ENCODE measurements around the gene P3R3URF.
A peak's percentile ranks its signal among the peaks of the same experiment; 100 is the strongest.

The P3R3URF gene

DNA sequence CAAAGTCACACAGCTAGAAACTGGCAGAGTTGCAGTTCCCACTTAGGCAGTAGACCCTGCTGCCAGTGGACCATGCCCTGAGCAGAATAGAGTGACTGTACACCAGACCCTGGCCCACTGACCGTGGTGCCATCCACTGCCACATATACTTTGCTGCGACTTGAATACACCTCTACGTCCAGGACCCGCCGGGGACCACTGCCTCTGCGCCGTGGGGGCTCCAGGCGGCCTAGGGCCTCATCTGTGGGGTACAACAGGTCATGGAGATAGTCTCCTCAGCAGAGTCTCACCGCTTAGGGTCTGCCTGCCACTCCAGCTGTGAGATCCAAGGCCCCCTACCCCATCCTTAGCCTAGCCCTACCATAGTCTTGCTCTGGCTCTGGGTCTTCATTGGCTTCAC is 20.3 kb upstream of the P3R3URF start:
- FAIRE-seq (no peak), DNase-seq (ENCODE audit: extremely low spot score, insufficient read length, low read depth) (no peak)

DNA sequence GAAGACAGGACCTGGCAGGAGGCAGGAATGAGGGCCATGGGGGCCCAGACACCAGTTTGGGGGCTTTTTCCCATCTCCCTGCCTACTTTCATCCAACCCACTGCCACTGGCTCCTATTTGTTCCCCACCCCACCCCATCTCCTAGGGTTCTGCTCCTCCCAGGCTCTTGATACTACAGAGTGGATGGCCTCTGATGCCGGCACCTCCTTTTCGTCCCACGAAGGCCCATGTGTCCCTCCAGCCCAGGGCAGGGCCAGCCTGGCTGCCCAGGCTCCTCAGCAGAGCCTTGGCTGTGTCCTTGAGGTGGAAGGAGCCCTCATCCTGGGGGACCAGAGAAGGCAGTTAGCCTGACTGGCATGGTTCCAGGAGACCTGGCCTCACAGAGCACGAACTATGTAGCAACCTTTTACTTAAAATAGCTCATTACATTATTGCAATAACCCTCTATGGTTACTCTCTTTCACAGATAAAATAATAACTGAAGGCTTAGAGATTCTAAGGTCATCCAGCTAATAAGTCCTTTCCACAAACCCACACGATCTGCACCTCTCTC is 18.4 kb upstream of the P3R3URF start:
- FAIRE-seq: no peak
- DNase-seq (ENCODE audit: extremely low spot score, insufficient read length, low read depth): no peak

DNA sequence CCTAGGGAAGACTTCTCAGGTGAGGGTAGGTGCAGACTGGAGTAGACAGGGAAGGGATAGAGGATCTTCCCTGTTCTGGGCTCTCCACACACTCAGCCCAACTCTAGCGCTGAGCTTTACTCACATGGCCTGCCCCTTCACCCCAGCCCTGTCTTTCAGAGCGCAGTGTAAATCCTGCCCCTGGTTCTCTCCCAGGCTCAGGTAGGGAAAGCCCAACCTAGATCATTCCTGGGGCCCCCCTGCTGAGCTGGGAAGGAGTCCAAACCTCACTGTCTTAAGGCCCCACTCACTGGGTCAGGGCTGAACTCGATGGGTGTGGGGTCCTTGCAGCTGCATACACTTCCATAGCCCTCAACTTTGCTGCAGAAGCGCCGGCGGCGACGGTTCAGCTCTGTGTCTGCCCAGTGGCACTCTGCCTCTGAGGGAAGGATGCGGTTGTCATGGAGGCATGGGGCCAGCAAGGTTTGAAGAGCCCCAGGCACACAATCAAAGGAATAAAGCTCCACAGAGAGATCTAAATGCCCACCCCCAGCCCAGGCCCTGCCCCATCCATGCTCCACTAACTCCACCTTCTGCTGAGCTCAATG is 17.8 kb upstream of the P3R3URF start:
- DNase-seq (ENCODE audit: extremely low spot score, insufficient read length, low read depth): no peak
- no peak for FAIRE-seq

DNA sequence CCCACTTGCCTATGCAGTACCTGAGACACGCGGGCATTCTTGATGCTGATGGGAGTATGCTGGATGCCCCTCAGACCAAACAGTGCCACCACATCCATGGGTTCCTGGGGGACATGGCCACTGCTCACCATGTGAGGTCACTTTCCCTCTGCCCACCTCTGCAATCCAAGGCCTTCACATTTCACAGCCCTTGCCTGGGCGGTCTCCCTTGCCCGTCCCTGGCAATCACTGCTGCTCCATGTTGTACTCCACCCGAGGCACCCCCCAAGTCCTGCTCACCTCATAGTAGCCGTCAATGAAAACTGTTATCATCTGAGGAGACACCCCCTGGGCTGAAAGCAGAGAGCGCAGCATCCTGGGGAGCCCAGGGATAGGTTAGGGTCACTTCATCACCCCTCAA is 17.0 kb upstream of the P3R3URF start:
- FAIRE-seq: no peak
- DNase-seq (ENCODE audit: extremely low spot score, insufficient read length, low read depth): no peak

DNA sequence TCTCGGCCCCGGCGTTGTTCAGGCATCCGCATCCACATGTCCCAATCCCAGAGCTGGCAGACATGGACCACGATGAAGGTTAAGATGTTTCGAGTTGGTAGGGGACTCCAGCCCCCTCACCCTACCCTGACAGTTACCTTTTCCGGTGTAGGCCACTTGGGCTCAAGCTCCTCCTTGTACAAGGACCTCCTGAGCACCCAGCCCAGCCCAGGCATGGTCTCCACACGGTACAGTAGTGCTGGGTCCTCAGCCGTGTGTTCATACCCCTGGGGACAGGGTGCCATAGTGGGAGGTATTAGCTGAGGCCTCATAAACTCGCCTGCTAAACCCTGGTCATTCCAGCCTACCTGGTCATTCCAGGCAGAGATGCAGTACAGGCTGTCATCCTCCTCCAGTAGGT is 15.9 kb upstream of the P3R3URF start:
- FAIRE-seq: no peak

DNA sequence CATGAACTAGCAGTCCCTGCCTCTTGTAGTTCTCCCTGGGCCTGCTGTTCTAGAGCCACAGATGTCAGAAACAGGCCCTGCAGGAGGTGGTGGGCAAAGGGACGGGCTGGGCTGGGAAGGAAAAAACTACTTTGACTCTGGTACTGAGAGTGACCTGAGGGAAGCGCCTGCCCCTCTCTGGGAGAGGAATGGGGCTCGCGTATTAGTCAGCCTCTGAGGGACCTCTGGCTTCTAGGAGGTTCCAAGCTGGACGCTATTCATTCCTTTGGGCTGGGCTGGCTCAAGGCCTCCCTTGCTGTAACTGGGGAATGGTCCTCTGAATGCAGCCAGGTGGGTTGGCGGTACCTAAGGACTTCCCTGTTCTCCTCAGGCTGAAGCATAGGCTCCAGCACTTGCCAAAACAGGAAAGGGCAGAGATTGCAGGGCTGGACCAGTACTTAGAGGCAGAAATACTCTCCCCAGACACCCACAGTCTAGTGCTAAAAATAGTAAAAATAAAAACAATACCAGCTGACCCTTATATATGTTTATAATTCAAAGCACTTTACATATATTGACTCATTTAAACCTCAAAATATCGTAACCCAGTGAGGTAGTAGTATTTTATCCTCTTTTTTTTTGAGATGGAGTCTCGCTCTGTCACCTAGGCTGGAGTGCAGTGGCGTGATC is 14.9 kb upstream of the P3R3URF start:
- DNase-seq (ENCODE audit: extremely low spot score, insufficient read length, low read depth) (no peak), FAIRE-seq (no peak)

More for the DNA sequence above, 15.9 kb upstream of the P3R3URF start:
- DNase-seq (ENCODE audit: extremely low spot score, insufficient read length, low read depth): no peak

DNA sequence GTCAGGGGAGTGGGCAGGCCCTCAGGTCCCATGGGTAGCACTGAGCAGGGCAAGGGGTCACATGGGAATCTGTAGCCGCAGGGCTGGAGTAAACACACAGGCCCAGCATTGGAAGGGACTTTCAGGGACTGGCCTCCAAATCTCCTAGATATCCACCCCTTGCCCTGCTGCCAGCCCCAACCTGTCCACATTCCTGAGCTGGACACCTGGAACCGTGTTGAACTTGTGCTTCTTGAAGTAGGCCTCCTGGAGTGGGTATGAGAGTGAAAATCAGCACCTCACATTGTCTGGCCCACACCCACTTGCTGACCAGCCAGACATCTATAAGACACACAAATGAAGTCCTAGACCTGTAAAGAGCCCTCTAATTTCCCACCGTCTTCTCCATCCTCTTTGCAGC is 14.3 kb upstream of the P3R3URF start:
- no peak for FAIRE-seq

DNA sequence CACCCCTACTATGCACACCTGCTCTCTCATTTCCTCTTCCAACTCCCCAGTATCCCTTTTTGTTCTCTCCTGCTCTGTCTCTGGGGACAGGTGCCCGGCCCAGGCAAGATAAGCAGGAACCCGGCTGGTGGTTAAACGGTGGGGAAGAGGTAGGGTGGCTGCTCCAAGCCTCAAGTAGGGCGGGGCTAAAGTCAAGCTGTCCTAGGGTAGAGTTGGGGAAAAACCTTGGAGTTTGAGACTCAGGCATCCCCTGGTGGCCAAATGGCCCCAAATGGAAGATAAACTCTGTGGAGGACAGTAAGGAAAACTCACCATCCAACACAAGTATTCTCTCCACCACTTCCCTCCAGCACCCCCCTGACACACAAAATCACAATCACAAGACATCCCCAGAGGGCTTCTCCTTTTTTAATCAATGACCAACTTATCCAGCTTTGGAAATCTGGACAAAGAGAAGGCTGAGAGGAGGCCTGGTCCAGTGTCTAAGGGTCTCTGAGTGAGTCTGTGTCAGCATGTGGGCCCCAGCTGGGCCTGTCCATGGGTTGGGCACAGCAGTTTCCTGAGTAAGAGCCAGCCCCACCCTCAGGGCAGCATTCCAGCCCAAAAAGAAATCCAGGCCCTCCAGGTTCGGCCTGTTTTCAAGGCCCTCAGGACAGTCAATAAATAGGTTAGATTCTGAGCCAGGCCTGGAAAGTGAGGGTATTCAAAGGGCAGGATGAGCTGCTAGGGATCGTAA is 12.2 kb upstream of the P3R3URF start:
- DNase-seq (ENCODE audit: extremely low spot score, insufficient read length, low read depth) (no peak), FAIRE-seq (no peak)

More for the DNA sequence above, 14.3 kb upstream of the P3R3URF start:
- no peak for DNase-seq (ENCODE audit: extremely low spot score, insufficient read length, low read depth)

DNA sequence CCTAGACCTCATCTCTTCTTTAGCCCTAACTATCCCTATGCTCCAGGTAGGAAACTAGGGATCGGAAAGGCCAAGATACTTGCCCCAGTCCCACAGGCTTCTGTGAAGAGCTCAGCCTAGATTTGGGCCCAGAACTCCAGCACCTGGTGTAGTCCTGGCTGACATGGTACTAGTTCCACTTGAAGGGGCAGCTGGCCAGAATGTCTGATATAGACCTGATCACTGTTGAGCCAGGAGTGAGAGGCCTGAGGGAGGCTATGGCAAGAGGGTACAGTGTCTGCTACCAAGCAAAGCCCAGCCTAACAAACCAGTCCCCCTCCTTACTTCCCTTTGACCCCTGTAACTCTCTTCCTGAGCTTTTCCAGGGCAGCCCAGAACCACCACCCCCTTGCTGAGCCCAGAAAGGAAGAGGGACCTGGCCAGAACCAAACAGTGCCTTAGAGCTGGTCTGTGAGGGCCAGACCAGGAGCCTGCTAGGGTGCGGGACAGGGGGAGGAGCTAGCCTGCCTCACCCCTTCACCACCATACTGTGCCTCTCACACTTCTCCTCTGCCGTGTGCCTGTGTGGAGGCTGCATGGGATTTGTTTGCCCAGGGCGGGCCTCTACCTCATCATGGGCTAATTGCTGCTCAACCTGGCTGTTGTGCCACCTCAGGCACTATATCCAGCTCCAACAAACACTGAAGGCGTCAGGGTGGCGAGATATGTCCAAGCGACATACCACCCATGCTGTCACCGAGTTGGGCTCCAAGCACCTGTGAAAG is 11.0 kb upstream of the P3R3URF start:
- DNase-seq (ENCODE audit: extremely low spot score, insufficient read length, low read depth): no peak
- no peak for FAIRE-seq

DNA sequence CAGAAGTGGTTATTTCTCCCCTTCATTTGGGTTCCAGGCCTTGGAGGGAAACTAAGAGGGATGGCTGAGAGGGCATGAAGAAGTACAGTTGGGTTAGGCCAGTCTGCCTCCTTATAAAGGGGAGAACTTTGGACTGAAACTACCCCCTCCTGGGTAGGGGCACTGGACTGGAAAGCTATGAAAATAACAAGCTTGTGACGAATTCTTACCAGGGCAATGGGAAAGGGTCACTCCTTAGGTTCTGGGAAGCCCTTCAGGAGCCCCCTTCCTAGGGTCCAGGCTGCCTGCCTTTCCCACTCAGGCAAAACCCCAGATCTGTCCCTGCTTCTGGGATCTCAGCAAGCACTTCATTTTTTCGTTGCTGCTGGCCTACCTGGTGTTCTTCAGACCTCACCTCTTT is 9.8 kb upstream of the P3R3URF start:
- DNase-seq (ENCODE audit: extremely low spot score, insufficient read length, low read depth) (no peak), FAIRE-seq (no peak)

DNA sequence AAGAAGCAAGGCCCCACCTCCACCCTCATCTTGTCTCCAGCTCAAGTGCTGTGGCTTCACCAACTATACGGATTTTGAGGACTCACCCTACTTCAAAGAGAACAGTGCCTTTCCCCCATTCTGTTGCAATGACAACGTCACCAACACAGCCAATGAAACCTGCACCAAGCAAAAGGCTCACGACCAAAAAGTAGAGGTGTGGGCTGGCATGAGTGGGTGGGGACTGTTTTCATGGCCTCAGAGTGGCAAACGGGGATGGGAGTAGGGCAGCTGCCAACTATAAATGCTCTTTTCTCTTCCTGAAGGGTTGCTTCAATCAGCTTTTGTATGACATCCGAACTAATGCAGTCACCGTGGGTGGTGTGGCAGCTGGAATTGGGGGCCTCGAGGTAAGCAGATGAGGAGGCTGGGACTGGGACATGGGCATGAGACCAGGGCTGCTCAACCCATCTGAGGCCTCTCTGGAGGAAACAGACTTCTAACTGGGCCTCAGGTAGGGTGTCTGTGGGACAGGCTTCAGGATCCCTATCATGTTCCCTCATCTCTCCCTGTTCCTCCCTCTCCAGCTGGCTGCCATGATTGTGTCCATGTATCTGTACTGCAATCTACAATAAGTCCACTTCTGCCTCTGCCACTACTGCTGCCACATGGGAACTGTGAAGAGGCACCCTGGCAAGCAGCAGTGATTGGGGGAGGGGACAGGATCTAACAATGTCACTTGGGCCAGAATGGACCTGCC is 8.8 kb upstream of the P3R3URF start:
- no peak for FAIRE-seq
- no peak for DNase-seq (ENCODE audit: extremely low spot score, insufficient read length, low read depth)

DNA sequence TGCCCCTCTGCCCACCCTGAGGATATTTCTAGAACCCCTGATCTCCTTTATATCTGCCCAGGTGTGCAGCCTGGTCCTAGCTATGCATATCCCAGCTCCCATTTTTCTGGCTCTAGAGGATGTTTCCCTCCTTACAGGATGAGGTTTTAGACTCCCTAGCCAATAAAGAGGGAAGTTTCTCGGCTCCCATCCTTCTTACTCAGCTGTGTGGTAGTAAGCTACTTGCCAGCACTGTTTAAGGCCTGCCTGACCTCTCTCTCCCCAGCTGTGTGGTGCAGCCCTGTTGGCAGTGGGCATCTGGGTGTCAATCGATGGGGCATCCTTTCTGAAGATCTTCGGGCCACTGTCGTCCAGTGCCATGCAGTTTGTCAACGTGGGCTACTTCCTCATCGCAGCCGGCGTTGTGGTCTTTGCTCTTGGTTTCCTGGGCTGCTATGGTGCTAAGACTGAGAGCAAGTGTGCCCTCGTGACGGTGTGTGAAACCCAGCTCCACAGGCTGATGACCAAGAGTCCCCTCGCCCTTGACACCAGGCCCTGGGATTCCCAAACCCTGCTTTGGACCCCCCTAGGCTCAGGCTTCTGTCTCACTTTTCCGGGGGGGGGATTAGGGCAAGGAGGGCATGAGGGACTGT is 7.8 kb upstream of the P3R3URF start:
- DNase-seq (ENCODE audit: extremely low spot score, insufficient read length, low read depth): no peak
- peak; percentile 70 for FAIRE-seq

DNA sequence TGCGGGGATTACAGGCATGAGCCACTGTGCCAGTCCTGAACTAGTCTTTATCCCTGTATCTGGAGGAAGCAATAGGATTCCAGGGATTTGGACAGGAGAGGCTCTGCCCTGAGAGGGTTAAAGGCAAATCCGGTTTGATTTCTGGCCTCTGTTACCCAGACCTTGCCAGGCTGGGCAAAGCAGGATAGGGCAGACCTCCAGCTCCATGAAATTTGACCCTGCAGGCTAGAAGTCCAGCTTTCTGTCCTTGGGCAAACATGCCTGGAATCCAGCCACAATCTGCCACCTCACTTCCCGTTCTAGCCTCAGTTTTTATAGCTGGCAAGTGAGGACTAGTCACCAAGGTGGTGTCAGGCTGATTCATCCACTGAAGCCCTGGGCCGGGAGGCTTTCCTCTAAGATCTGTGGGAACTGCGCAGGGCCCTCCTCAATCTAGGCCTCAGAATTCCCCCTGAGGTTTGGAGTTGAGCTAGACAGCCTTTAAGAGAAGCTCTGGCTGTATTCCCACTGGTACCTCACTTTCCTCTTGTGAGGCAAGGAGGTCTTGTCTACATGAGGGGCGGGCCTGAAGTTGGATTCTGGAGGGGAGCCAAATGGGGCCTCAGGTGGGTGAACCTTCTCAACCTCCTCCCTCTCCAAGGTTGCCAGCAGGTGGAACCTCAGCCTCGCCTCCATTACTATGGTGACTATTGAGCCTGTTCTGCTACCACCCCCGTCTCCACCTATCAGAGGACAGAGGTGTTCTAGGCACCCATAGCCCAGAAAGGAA is 7.0 kb upstream of the P3R3URF start:
- no peak for DNase-seq (ENCODE audit: extremely low spot score, insufficient read length, low read depth)
- no peak for FAIRE-seq

DNA sequence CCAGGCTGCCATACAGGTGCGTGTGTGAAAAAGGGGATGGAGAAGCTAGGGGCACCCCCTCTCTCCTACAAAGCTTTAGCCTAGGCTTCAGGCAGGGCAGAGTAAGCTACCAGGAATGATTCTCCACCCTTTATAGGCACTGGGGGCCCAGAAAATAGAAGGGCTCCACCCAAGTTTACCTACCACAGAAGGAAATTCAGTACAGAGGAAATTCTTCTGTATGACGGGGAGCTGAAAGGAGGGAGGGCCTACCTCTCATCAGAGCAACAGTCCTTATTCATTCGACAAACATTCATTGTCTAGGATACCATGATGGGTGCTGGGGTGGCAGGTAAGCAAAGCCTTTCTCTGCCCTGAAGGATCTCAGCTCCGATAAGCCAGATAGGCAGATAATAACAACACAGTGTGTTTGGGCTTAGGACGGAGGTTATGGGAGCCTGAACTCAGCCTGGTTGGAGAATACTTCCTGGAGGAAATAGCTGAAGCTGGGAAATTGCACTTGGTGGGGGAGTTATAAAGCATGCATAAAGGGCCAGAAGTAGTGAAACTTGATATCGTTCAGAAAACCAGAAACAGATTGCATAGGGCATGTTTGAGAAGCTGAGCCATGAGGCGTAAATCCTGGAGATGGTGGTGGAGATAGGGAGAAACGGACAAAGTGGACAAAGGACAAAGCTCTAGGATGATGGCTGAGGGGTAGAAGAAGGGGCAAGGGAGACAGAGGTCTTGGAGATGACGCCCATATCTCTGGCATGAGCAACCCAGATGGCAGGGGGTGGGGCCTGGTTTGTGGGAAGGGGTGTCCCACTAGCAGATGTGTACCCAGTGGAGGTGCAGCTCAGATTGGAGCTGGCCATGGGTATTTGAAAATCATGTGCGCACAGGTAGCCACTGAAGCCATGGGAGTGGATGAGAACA is 5.3 kb upstream of the P3R3URF start:
- FAIRE-seq: no peak
- DNase-seq (ENCODE audit: extremely low spot score, insufficient read length, low read depth): no peak

DNA sequence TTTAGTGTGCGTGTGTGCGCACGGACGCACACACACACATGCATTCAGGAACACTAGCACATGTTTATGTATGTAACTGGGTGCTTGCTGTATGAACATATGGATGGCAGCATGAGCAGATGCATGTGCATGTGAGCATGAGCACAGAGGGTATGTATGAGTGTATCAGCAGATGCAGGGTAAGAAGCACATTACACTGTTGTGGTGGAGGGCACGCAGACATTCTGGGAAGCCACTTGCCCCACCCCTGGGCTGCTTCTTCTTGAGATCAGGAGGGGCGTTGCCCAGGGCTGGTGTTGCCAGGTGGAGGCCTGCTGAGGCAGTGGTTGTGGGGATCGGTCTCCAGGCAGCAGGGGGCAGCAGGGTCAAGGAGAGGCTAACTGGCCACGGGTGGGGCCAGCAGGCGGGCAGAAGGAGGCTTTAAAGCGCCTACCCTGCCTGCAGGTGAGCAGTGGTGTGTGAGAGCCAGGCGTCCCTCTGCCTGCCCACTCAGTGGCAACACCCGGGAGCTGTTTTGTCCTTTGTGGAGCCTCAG is 3.9 kb upstream of the P3R3URF start:
- DNase-seq (ENCODE audit: extremely low spot score, insufficient read length, low read depth): no peak

DNA sequence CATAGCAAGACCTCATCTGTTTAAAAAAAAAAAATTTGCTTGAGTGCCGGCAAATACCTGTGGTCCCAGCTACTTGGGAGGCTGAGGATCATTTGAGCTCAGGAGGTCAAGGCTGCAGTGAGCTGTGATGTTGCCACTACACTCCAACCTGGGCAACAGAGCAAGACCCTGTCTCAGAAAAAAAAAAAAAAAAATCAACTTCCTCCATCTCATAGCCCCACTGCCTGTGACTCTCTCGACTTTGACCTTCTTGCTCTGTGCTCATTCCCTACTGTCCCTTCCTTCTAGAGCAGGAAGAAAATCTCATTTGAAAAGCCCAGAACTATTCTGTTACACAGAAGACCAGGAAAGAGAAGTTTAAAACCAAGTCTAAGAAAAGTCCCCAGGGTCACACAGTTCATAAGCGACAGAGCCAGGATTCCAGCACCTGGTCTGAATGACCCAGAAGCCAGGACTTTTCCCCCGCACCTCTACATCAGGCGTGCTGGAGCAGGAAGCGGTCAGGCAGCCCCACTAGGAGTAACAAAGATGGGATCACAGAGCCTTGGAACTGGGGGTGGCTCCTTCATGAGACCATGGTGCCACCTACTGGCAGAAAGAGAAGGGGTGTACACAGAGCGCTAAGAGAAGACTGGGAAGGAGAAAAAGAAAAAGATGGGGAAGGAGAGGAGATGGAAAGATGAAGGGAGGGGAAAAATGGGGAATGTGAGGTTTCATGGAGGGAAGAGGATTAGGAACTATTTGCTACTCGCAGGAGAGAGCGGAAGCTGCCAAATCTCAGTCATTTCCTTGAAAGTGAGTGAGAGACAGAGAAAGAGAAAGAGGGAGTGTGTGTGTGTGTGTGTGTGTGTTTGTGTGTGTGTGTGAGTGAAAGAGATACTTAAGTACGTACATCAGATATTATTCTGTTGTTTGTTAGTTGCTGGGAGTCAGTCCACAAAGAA is 3.1 kb upstream of the P3R3URF start:
- FAIRE-seq: peak; percentile 71
- no peak for DNase-seq (ENCODE audit: extremely low spot score, insufficient read length, low read depth)

More for the DNA sequence above, 3.9 kb upstream of the P3R3URF start:
- FAIRE-seq: no peak
